Activated CD4-positive, alpha-beta T cell treated with anti-CD3 and anti-CD28 coated beads for 24 hours (primary cell): ENCODE results near the gene GRAMD4.
A peak's percentile ranks its signal among the peaks of the same experiment; 100 is the strongest.

ENCODE experiments used
- DNase-seq, 2 donors: peaks; one replicate each; pipeline ENCODE4 v3.0.0-alpha.2; 2020; ENCODE audit warnings: low read depth in 2 of 2

GRAMD4 gene

GRCh38 chr22:46655861-46656608, 35.8 kb downstream of the GRAMD4 start:
- no peak for DNase-seq

- DNase-seq, result no peak
Measured at GRCh38 chr22:46656856-46657654, 36.9 kb downstream of the GRAMD4 start.

DNA sequence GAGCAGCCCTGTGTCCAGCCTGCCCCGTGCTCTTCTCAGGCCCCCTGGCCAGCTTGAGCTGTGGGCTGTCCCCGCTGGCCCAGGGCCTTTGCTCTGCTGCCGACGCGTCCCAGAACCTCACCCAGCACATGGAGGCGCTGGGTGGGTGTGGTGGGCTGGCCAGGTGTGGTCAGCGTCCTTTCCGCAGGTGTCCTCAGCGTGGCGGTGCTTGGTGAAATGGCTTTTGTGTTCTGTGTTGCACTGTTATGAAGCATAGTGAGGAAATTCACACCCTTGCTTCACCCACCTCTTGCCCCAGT, 37.4 kb downstream of the GRAMD4 start:
- DNase-seq, result no peak

DNA sequence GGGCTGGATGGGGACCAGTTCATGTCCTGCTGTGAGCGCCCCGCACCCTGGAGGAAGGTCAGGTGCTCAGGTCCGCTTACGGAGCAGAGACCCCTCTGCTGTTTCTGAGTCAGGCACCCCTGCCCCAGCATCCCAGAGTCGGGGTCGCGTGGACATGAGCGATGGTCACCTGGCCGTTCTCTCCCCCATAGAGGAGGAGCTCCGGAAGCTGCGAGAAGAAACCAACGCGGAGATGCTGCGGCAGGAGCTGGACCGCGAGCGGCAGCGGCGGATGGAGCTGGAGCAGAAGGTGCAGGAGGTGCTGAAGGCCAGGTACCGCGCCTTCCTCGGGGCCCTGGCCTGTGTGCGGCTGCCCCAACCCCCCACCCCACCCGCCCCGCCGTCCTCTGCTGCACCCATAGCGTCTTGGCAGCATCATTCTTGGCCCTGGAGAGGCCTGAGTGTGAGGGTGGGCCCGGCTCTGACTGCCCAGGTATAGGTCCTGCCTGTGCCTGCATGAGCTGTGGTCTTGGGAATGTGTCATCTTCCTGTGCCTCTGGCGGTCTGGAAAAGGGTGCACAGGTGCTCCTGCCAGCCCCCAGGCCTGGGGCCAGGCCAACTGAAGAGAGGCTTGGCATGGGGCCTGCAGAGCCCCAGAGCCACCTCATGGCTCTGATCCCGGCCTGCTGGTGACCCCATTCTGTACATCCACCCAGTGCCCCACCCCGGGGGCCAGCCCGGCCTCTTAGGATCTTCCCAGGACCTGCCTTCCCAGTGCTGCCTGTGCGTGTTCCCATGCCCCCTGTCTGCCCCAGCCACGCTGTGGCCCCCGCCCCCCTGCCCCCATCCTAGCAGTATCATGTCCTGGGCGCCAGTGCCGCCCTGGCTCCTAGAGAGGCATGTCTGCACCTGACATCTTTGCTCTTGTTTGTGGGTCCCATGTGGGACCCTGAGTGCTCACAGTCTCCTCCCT, 38.1 kb downstream of the GRAMD4 start:
- no peak for DNase-seq

- no peak for DNase-seq
Measured at GRCh38 chr22:46659059-46659790, 39.0 kb downstream of the GRAMD4 start.

DNA sequence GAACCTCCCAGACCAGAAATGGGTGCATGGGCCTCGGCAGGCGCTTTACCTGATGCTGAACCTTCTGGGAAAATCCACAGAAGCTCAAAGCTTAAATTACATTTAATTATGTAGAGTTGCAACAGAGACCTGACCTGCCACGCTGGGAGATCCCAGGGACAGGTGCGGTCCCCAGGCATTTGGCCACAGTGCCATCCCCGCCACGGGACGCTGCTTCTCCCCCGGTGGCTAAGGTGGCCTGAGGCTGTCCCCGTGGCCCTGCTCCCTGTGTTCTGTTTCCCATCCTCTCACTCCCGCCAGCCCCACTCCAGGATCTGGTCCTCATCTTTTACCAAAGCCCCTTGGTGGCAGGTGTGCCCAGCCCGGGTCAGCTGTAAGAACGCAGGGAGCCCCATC, 39.6 kb downstream of the GRAMD4 start:
- no peak for DNase-seq

- DNase-seq, result no peak
Measured at GRCh38 chr22:46660604-46661201, 40.5 kb downstream of the GRAMD4 start.

GRCh38 chr22:46661221-46661851, 41.1 kb downstream of the GRAMD4 start:
- DNase-seq, result peak in 1 of 2 donors; percentile 47

DNA sequence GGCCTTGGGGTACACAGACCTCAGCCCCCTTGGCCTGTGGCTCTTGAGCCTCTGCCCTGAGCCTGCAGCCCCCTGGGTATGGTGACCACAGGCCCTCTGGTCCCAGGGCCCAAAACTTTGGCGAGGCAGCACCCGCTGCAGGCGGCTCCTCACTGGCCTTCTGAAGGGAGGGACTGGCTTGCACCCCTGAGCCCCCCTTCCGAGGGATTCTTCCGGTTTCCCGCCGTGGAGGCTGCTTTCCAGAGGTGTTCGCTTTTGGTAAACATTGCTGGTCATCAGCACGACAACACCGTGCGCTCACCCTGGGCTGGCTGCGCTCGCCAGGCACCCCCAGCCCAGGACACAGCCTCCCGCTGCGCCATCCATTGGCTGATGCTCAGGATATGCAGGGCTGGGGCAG, 42.0 kb downstream of the GRAMD4 start:
- DNase-seq, result no peak

GRCh38 chr22:46663001-46663400, 42.8 kb downstream of the GRAMD4 start:
- DNase-seq, result no peak

GRCh38 chr22:46663436-46664100, 43.4 kb downstream of the GRAMD4 start:
- no peak for DNase-seq

DNA sequence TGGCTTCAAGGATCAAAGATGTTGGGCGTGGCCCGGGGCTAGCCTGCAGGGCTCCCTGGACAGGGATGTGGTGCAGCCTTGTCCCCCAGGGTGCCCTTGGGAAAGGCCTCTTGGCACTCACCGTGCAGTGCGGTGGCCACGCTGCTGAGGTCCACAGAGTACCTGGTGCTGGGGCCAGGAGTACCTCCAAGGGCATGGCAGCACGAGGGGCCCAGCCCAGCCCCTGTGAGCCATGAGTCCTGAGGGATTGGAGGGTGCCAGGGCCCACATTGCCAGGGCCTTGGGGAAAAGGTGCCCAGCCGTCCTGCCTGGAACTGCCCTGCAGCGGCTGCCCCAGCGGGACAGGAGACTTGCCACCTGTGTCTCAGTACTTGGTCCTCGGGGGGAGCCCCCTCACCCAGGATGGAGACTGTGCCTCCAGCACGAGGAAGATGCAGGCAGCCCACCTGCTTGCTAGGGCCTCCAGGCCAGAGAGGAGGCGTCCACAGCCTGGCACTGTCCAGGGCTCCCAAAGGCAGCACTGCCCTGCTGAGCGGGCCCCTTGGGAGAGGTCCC, 44.2 kb downstream of the GRAMD4 start:
- DNase-seq, result no peak

- DNase-seq, result no peak
Measured at GRCh38 chr22:46665151-46665695, 45.0 kb downstream of the GRAMD4 start.

- no peak for DNase-seq
Measured at GRCh38 chr22:46665751-46666280, 45.6 kb downstream of the GRAMD4 start.

DNA sequence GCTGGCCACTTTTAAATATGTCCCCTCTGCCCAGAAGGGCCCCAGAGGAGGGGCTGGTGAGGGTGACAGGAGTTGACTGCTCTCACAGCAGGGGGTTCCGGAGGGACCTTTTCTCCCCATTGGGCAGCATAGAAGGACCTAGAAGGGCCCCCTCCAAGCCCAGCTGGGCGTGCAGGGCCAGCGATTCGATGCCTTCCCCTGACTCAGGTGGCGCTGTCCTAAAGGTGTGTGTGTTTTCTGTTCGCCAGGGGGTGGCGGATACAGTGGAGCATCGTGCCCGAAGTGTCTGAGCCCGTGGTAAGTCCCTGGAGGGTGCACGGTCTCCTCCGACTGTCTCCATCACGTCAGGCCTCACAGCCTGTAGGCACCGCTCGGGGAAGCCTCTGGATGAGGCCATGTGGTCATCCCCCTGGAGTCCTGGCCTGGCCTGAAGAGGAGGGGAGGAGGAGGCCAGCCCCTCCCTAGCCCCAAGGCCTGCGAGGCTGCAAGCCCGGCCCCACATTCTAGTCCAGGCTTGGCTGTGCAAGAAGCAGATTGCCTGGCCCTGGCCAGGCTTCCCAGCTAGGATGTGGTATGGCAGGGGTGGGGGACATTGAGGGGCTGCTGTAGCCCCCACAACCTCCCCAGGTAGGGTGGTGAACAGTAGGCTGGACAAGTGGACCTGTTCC, 46.5 kb downstream of the GRAMD4 start:
- no peak for DNase-seq

- no peak for DNase-seq
Measured at GRCh38 chr22:46667245-46667623, 47.0 kb downstream of the GRAMD4 start.

DNA sequence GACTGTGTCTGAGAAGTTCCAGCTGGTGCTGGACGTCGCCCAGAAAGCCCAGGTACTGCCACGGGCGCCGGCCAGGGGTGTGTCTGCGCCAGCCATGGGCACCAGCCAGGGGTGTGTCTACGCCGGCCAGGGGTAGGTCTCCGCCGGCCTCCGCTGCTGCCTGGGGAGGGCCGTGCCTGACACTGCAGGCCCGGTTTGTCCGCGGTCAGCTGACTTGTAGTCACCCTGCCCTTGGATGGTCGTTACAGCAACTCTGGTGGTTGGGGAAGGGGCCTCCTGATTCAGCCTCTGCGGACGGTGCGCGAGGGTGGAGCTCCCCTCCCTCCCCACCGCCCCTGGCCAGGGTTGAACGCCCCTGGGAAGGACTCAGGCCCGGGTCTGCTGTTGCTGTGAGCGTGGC, 47.9 kb downstream of the GRAMD4 start:
- no peak for DNase-seq

DNA sequence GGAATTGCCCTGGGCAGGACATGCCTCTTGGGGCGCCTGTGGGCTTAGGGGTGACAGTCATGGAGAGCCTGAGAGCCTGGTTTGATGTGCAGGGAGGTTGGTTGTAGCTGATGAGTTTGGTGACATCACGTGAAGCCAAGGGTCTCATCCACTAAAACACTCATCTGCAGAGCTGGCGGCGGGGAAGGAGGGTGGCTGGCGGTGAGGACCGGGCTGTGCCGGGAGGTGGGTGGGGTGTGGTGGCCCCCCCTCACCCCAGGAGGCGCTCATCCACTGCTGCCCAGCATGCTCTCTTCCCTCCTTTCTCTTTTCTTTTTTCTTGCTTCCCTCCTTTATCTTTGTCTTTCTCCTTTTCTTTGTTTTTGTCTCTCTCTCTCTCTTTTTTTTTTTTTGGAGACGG, 49.0 kb downstream of the GRAMD4 start:
- DNase-seq, result no peak
